Neural progenitor cell (in vitro differentiated cells): ENCODE measurements around the gene HAO2.

Experiments
- EZH2 ChIP-seq: fragments of 200-600 bp; sonication (generic); IDR thresholded peaks from 2 replicates; pipeline ENCODE4 v1.6.1; 2017; ENCODE audit warnings: antibody characterized with exemption, mild to moderate bottlenecking, moderate library complexity
- EZH2phosphoT487 ChIP-seq: fragments of 200-600 bp; sonication (generic); IDR thresholded peaks from 2 replicates; pipeline ENCODE4 v1.6.1; 2017; ENCODE audit warnings: antibody characterized with exemption
- TF ChIP-seq, protein P1 (sequence below): fragments of 200-600 bp; sonication (generic); IDR thresholded peaks from 2 replicates; pipeline ENCODE4 v1.5.1; 2017; ENCODE audit warnings: antibody characterized with exemption, mild to moderate bottlenecking

DNA sequence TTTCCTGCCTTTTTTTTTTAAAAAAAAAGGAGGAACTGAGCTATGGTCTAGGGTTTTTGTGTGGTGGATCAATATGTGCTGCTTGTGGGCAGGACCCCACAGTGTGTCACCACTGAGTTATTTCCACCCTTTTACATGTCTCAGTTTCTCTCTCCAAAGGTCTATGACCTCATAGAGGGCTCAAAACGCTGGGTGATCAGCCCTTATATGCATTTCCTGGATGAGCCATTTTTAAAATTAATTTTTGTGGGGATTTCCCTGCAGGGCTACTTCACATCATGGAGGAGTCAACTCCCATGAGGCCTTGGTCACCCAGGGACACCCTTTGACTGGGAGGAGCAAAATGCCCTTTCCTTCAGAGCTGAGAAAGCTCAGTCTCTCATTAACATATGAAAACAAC lies 20.7 kb upstream of the HAO2 start:
- TF ChIP-seq, protein P1, sequence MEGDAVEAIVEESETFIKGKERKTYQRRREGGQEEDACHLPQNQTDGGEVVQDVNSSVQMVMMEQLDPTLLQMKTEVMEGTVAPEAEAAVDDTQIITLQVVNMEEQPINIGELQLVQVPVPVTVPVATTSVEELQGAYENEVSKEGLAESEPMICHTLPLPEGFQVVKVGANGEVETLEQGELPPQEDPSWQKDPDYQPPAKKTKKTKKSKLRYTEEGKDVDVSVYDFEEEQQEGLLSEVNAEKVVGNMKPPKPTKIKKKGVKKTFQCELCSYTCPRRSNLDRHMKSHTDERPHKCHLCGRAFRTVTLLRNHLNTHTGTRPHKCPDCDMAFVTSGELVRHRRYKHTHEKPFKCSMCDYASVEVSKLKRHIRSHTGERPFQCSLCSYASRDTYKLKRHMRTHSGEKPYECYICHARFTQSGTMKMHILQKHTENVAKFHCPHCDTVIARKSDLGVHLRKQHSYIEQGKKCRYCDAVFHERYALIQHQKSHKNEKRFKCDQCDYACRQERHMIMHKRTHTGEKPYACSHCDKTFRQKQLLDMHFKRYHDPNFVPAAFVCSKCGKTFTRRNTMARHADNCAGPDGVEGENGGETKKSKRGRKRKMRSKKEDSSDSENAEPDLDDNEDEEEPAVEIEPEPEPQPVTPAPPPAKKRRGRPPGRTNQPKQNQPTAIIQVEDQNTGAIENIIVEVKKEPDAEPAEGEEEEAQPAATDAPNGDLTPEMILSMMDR, result no peak
- TF ChIP-seq EZH2, result no peak
- TF ChIP-seq EZH2phosphoT487, result no peak
